Measurements from ENCODE around the gene TTLL7.
"Not testable (repeated sequence)": the region's sequence is repeated elsewhere in the genome, so short reads cannot be mapped to it uniquely, and the experiment has no call there.

The TTLL7 gene

GRCh38 chr1:83996191-83996590 is 2.7 kb downstream of the TTLL7 start:
- FAIRE-seq = no peak

DNA sequence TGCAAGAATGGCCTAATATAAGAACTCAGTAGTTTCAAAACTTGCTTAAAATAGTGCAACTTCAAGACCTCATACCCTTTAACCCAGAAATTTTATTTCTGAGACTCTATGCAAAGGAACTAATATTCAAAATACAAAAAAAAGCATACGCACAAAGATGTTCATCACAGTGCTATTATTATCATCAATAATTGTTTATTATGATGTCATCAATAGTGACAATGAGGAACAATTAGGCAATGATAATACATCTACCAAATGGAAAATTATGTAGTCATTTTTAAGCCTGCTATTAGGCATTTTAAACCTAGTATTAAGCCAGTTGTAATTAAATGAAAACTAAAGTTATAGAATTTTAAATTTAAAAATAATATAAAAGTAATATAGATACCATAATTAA is 3.3 kb downstream of the TTLL7 start:
- FAIRE-seq = no peak

DNA sequence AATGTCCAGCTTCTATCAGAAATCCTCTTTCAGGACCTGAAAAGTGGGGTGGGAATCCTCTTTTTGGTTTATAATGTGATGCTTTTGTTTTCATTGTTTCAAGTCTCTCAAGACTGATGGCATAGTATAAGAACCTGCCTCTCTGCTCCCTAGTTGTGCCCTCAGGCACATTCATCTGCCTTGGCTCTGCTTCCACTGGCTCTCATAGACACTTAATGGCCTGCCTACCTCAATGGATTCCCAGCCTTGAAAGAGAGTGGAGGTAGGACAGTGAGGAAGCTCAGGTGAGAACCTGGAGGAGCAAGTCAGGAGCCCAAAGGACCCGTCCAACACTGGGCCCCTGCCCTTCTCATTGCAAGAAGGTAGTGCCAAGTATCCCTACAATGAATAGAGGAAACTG is 4.8 kb downstream of the TTLL7 start:
- no peak for FAIRE-seq

- no peak for FAIRE-seq
Measured at GRCh38 chr1:83990734-83991133, 8.2 kb downstream of the TTLL7 start.

DNA sequence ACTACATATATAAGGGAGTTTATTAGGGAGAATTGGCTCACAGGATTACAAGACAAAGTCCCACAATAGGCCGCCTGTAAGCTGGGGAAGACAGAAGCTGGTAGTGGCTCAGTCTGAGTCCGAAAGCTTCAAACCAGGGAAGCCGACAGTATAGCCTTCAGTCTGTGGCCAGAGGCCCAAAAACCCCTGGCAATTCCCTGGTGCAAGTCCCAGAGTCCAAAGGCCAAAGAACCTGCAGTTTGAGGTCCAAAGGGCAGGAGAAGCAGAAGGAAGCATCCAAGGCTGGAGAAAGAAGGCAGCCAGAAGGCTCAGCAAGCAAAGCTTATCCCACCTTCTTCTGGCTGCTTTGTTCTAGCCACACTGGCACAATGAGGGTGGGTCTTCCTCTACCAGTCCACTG is 13.9 kb downstream of the TTLL7 start:
- FAIRE-seq = no peak

- FAIRE-seq = not testable (repeated sequence)
Measured at GRCh38 chr1:83983918-83984317, 15.0 kb downstream of the TTLL7 start.

- FAIRE-seq = no peak
Measured at GRCh38 chr1:83978056-83978455, 20.9 kb downstream of the TTLL7 start.

GRCh38 chr1:83976920-83977319 is 22.0 kb downstream of the TTLL7 start:
- peak; percentile 19 for FAIRE-seq

- FAIRE-seq = no peak
Measured at GRCh38 chr1:83970802-83971201, 28.1 kb downstream of the TTLL7 start.

DNA sequence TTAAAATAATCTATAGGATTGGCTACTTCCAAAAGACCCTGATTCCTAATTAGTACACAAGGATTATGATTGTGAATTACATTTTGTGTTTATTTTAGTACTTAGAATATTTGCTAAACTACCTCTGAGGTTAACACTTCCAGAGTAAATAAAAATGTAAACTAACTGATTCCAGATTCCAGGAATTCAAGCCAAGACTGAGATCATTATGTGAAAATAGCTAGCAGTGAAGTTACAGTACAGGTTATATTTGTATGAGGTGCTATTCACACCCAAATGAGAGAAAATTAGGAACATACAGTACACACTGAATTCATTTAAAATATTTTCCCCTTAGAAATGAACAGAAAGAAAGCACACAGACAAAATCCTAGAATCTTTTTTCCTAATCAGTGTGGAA is 28.8 kb downstream of the TTLL7 start:
- FAIRE-seq = no peak

- FAIRE-seq = no peak
Measured at GRCh38 chr1:83967336-83967735, 31.6 kb downstream of the TTLL7 start.

- no peak for FAIRE-seq
Measured at GRCh38 chr1:83964153-83964552, 34.8 kb downstream of the TTLL7 start.

DNA sequence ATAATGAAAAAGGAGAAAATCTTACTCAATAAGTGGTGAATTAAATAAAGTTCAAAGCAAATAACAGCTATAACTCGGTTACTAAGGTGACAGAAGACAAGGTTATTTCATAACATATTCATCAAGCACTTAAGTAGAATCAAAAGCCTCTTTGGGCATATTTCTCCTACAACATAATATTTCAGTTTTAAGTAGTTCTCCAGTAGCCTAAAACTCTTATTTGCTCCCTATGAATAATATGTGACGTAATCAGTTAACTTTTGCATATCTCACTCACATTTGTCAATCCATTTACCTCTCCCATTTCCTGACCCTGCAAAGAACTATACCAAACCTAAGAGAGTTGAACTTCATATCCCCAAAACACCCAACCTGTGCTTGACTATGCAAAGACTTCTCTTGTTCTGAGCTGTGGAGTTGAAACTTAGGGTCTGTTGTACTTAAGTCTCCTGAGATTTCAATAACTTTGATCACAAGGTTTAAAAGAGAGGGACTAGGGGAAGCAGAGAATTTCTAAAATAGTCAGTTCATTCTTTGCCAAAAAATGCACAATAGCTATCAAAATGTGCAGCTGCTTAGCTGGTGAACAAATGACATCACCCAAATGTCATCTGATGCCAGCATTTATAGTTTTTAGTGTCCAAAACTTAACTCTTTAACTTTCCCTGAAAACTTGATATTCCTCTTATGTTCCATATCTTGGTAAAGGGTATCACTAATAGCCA is 37.2 kb downstream of the TTLL7 start:
- FAIRE-seq = no peak

- no peak for FAIRE-seq
Measured at GRCh38 chr1:83960669-83961277, 38.2 kb downstream of the TTLL7 start.

DNA sequence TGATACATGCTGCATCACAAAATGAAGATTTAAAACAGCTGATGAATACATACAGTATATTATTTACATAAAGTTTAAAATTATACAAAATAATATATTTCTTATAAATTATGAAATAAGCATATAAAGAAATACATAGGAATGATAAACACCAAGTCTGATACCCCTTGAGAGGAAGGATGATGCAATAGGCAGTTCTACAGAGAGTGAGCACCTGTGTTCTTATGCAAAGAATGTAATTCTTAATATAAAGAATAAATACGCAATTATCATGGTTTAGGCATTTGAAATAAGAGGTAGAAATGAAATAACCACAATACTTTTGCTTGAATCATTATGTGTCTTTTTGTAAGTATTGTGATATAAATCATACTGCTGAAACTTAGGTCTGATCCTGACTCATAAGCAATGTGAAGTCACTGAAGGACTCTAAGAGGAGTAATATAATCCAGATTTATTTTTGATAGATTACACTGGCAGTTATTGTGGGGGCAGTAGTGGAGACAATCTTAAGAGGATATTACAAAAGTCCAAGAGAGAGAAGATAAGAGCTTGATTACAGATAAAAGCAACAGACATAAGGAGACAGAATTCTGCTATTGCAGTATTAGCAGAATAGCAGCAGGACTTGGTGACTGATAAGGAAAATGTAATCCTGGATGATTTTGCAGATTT is 39.0 kb downstream of the TTLL7 start:
- no peak for FAIRE-seq

DNA sequence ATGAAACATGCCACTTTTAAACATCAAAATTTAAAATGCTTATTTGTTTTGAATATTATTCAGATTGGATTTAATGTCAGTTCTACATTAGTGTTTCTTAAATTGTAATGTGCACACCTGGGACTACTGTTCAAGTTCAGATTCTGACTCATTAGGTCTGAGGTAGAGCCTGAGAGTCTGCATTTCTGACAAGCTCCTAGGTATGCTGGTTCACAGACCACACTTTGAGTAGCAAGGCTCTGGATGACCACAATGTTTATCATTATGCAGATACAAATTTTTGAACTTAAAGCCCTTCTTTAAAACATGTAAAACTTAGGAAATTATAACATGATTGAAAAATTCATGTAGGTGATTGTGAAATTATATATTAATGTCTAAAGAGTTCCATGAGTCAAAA is 40.2 kb downstream of the TTLL7 start:
- FAIRE-seq = no peak

DNA sequence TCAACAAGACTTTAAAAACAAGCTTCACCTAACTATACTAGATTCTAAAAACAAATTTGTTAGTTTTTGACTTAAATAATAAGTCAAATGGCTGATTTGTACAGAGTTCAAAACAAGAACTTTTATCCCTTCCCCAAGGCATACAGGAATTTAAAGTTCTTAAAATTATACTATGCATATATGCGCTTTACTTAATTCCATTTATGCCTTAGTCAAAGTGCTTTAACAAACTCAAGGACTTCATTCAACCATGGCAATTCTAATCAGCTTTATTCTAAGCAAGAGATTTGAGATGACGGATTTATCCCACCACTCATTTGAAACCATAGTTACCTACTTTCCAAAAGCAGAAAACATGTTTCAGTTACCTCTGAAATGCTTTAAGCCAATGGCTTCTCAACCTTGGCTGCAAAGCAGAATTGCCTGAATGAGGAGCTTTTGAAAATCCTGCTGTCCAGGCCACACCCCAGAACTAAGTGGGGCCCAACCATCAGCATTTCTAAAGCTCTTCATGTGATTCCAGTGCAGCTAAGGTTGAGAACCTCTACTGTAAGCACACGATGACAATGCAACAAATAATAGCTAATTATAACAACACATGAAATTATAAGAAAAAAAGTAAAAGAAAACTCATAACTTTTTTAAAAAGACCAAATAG is 44.6 kb downstream of the TTLL7 start:
- no peak for FAIRE-seq

DNA sequence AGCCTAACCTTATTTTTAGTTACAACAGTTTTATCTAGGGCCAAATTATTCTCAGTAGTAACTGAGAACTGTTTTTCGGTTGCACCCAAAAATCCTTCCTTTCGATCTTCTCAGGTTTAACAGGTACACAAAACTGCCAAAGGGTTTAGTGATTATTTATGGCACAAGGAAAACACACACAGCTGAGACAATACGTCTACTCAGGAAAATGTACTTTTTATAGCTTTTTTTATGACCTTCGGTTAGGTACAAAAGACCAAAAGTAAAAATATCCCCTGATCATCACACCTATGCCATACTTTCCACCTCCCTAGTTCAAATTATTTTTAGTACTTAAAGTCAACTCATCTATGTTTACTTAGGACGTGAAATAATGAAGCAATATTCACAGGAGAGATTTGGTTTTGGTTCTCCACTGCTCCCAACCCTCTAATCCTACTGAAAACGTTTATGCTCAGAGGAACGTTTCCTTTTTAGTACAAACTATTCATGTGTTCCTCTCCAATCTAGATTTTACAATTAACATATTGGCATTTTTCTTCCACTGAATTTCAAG is 48.7 kb downstream of the TTLL7 start:
- no peak for FAIRE-seq

DNA sequence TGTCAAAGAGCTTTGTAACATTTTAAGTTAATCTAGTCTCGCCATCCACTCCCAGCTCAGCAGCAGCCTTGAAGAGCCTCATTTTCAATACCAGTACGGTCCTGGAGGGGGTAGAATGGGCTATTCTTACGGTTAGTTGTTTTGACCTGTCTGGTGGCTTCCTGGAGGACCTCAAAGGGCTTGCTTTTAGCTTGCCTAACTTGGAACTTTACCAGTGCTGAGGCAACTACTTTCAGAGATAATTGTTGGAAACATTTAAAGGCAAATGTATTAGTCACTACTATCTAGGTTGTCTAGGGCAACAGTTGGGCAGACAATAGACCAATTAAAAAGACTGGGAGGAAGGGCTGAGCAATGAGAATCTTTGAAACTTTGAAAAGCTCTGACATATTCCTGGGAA is 56.0 kb downstream of the TTLL7 start:
- FAIRE-seq = no peak

DNA sequence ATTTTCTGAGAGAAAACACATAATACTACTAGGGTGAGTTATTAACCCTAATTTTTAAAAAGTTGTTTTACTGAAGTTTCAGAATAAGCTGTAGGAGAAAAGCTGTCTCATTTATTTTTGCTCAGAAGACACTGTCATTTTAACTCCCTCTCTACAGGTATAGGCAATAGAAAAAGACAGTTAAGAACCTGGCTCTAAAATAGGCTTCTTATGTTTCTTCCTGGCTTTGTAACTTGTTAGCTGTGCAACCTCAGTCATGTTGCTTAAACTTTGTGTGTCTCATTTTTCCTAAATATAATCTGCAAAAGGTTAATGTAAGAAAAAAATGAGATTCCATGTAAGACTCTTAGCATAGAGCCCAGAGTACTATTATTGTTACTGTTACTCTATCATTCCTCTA is 64.4 kb downstream of the TTLL7 start:
- no peak for FAIRE-seq

- no peak for FAIRE-seq
Measured at GRCh38 chr1:83932693-83933092, 66.2 kb downstream of the TTLL7 start.

GRCh38 chr1:83932281-83932680 is 66.7 kb downstream of the TTLL7 start:
- FAIRE-seq = no peak

- FAIRE-seq = peak; percentile 96
Measured at GRCh38 chr1:83931658-83932253, 67.2 kb downstream of the TTLL7 start.

Measured in G401.6 (cell line).